ENCODE data around the gene PCID2.

DNA sequence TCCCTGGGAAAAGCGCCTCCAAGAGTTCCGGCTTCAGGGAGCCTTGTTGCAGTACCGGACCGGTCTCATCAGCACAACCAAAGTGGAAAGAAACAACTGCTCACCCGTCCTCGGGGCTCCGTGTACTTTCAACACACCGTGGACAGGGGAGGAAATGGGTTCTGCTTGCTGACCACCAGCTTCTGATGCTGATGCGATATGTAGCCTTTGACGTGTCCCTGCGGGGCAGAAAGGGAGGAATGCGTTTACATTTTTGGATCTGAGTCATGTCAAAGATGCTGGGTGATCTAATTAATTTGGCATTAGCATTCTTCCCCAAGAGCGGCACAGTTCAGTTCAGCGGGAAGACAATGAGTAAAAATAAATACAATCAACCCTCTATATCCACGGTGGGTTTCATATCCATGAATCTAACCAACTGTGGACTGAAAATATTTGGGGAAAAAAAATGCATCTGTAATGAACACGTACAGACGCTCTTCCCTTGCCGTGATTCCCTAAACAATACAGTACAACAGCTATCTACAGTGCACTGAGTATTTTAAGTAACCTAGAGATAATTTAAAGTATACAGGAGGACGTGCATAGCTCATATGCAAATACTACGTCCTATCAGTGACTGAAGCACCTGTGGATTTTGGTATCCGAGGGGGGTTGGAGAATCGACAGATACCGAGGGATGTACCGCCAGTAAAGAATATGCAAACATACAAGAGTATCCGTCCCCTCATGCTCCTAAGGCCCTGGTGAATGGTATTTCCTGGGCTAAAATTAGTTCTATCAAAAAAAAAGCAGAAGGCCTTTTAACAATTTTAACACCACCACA lies 30.2 kb downstream of the PCID2 start:
- TF ChIP-seq, protein P1, sequence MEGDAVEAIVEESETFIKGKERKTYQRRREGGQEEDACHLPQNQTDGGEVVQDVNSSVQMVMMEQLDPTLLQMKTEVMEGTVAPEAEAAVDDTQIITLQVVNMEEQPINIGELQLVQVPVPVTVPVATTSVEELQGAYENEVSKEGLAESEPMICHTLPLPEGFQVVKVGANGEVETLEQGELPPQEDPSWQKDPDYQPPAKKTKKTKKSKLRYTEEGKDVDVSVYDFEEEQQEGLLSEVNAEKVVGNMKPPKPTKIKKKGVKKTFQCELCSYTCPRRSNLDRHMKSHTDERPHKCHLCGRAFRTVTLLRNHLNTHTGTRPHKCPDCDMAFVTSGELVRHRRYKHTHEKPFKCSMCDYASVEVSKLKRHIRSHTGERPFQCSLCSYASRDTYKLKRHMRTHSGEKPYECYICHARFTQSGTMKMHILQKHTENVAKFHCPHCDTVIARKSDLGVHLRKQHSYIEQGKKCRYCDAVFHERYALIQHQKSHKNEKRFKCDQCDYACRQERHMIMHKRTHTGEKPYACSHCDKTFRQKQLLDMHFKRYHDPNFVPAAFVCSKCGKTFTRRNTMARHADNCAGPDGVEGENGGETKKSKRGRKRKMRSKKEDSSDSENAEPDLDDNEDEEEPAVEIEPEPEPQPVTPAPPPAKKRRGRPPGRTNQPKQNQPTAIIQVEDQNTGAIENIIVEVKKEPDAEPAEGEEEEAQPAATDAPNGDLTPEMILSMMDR (IDR thresholded peaks at IDR 0.05; ENCODE audit: low read depth, low read length, poor library complexity, severe bottlenecking): no peak
- TF ChIP-seq EZH2phosphoT487 (IDR thresholded peaks at IDR 0.05; ENCODE audit: borderline replicate concordance, low read length): no peak

Measured in DOHH2 (cell line).